ENCODE results near the gene NDRG4. TPM values are rescaled to one million over a fixed set of nuclear protein-coding genes. Genes with fewer than 3 reads are reported as not detected.

The NDRG4 gene
- total RNA-seq, 1 donor from 2014 or later: 3.6 TPM

Other genes starting within 250 kb of the NDRG4 start
- gene PRSS54, start 205.1 kb upstream of the NDRG4 start, total RNA-seq: not detected in 2 replicates
- gene GINS3, start 107.7 kb upstream of the NDRG4 start, total RNA-seq: 21.0 and 22.2 TPM in 2 replicates
- 24.4 and 24.7 TPM in 2 replicates for gene SETD6, start 15.4 kb downstream of the NDRG4 start, total RNA-seq
- gene CNOT1, start 129.7 kb downstream of the NDRG4 start, total RNA-seq: 264 and 266 TPM in 2 replicates
- 8.8 and 9.8 TPM in 2 replicates for gene SLC38A7, start 184.6 kb downstream of the NDRG4 start, total RNA-seq
- 121 and 123 TPM in 2 replicates for gene GOT2, start 234.2 kb downstream of the NDRG4 start, total RNA-seq

All from activated T-helper 2 cell treated with anti-CD3 and anti-CD28 coated beads, Interferon-gamma antibody, Interleukin-2, Interleukin-4, amounts not matched to agents 10 μg/mL and 5 μg/mL and 100 μg/mL, durations not matched to agents 14 hours and 24 hours and 36 hours (primary cell).